PC-9 (cell line): ENCODE measurements around the gene SLC10A7. TPM values are rescaled to one million over a fixed set of nuclear protein-coding genes. Genes with fewer than 3 reads are reported as not detected.

Experiments used
- BruUV-seq: library from RNA; stranded (reverse); fragments of 400-500 nt; replicated peaks from 2 replicates; lab custom pipeline; 2021; lab: Mats Ljungman, UMichigan
- CTCF ChIA-PET: fragments of 300-600 bp; sonication (Branson Sonifier 250); formaldehyde crosslinking; loops from one replicate; lab custom pipeline; 2022; ENCODE audit warnings: antibody characterized with exemption; lab: Charles Lee
- POLR2A ChIA-PET: fragments of 300-600 bp; sonication (Branson Sonifier 250); formaldehyde crosslinking; loops from one replicate; lab custom pipeline; 2022; ENCODE audit warnings: antibody characterized with exemption; ENCODE audit not compliant: unreplicated experiment; lab: Charles Lee
- DNase-seq, 2 experiments: peaks; one replicate each; pipeline versions ENCODE4 v3.0.0 to v3.0.0-alpha.2; 2015 to 2022; ENCODE audit warnings: mixed read lengths in 1 of 2
- H2AFZ ChIP-seq: fragments of 200-600 bp; sonication (generic); 2 replicates; pipeline ENCODE4 v1.8.1; 2017; ENCODE audit warnings: antibody characterized with exemption
- H3F3A ChIP-seq: fragments of 200-600 bp; sonication (generic); 2 replicates; pipeline ENCODE4 v1.8.1; 2017; ENCODE audit warnings: antibody characterized with exemption, mild to moderate bottlenecking, low read depth; ENCODE audit not compliant: insufficient read depth
- H3K27ac ChIP-seq: fragments of 200-600 bp; sonication (generic); 2 replicates; pipeline ENCODE4 v1.6.1; 2016; ENCODE audit warnings: mixed run types
- H3K27me3 ChIP-seq: fragments of 200-600 bp; sonication (generic); 2 replicates; pipeline ENCODE4 v1.6.1; 2016; ENCODE audit warnings: low read depth, mixed run types; ENCODE audit not compliant: insufficient read depth
- H3K36me3 ChIP-seq: fragments of 200-600 bp; sonication (generic); 2 replicates; pipeline ENCODE4 v1.6.1; 2016; ENCODE audit warnings: low read depth, mixed run types
- H3K4me1 ChIP-seq: fragments of 200-600 bp; sonication (generic); replicated peaks from 2 replicates; pipeline ENCODE4 v1.6.1; 2016; ENCODE audit warnings: mixed run types; ENCODE audit not compliant: insufficient read depth
- H3K4me2 ChIP-seq: fragments of 200-600 bp; sonication (generic); 2 replicates; pipeline ENCODE4 v1.6.1; 2017; ENCODE audit warnings: mixed run types
- H3K4me3 ChIP-seq: fragments of 200-600 bp; sonication (generic); 2 replicates; pipeline ENCODE4 v1.6.1; 2016; ENCODE audit warnings: mixed run types
- H3K79me2 ChIP-seq: fragments of 200-600 bp; sonication (generic); 2 replicates; pipeline ENCODE4 v1.6.1; 2017; ENCODE audit warnings: low read depth, mixed run types
- H3K9me2 ChIP-seq: fragments of 200-600 bp; sonication (generic); 2 replicates; pipeline ENCODE4 v1.8.1; 2017; ENCODE audit warnings: mild to moderate bottlenecking; ENCODE audit not compliant: insufficient read depth
- H3K9me3 ChIP-seq: fragments of 200-600 bp; sonication (generic); 2 replicates; pipeline ENCODE4 v1.8.1; 2016; ENCODE audit warnings: low read depth; ENCODE audit not compliant: insufficient read depth
- H4K20me1 ChIP-seq: fragments of 200-600 bp; sonication (generic); 2 replicates; pipeline ENCODE4 v1.8.1; 2017; ENCODE audit not compliant: insufficient read depth
- EZH2 ChIP-seq: fragments of 200-600 bp; sonication (generic); IDR thresholded peaks from 2 replicates; pipeline ENCODE4 v1.8.0; 2017; ENCODE audit warnings: antibody characterized with exemption, low read depth
- intact Hi-C: fragments of 100-400 bp; cut with micrococcal nuclease; formaldehyde crosslinking; loops from one replicate; pipeline ENCODE4 v1.10.0; 2022; ENCODE audit not compliant: unreplicated experiment
- total RNA-seq: library from RNA; stranded (reverse); gene quantifications from 2 replicates; pipeline ENCODE4 v1.2.3, GENCODE V29; 2021
- TF ChIP-seq, protein P1 (sequence below): fragments of 200-600 bp; sonication (generic); conservative IDR thresholded peaks from 2 replicates; pipeline ENCODE4 v1.6.1; 2017; ENCODE audit warnings: mixed run types, antibody characterized with exemption, mild to moderate bottlenecking, moderate library complexity

SLC10A7 gene
- total RNA-seq, 1 experiment from 2014 or later = 11.4 TPM

DNA sequence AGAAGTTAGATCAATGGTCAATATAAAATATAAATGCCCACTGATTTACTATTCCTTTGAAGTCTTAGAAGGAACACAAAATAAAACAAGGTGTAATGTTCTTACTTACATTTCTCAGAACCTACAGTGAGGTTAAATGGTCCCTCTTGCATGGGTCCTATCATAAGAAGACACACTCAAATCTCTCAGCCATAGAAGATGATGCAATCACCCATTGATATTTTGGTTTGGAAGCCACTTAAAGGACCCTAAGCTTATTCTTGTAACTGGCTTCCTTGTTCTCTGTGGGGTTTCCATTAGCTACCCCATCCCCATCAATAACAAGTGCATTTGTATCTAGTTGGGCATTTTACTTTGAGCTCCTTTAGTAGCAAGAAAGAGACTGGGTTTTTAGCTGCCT lies 292.3 kb downstream of the SLC10A7 start:
- ChIA-PET POLR2A (no interaction called here), CTCF (no interaction called here)
- Histone ChIP-seq H3K9me3 (no peaks in the 10 kb centered on the region), H3K9me2 (no peaks in the 10 kb centered on the region), H3K27ac (no peak overlapping the region), H2AFZ (no peak overlapping the region), H3K4me3 (no peak overlapping the region), H3K4me2 (no peak overlapping the region), H3K36me3 (no peaks in the 10 kb centered on the region), H4K20me1 (no peaks in the 10 kb centered on the region), H3K4me1 (no peaks in the 10 kb centered on the region), H3F3A (no peaks in the 10 kb centered on the region), H3K27me3 (no peaks in the 10 kb centered on the region), H3K79me2 (no peaks in the 10 kb centered on the region)
- TF ChIP-seq, protein P1, sequence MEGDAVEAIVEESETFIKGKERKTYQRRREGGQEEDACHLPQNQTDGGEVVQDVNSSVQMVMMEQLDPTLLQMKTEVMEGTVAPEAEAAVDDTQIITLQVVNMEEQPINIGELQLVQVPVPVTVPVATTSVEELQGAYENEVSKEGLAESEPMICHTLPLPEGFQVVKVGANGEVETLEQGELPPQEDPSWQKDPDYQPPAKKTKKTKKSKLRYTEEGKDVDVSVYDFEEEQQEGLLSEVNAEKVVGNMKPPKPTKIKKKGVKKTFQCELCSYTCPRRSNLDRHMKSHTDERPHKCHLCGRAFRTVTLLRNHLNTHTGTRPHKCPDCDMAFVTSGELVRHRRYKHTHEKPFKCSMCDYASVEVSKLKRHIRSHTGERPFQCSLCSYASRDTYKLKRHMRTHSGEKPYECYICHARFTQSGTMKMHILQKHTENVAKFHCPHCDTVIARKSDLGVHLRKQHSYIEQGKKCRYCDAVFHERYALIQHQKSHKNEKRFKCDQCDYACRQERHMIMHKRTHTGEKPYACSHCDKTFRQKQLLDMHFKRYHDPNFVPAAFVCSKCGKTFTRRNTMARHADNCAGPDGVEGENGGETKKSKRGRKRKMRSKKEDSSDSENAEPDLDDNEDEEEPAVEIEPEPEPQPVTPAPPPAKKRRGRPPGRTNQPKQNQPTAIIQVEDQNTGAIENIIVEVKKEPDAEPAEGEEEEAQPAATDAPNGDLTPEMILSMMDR = no peak
- TF ChIP-seq EZH2 = no peak
- intact Hi-C loops = no loop called here
- no TSS peak for BruUV-seq
- DNase-seq = no peak

DNA sequence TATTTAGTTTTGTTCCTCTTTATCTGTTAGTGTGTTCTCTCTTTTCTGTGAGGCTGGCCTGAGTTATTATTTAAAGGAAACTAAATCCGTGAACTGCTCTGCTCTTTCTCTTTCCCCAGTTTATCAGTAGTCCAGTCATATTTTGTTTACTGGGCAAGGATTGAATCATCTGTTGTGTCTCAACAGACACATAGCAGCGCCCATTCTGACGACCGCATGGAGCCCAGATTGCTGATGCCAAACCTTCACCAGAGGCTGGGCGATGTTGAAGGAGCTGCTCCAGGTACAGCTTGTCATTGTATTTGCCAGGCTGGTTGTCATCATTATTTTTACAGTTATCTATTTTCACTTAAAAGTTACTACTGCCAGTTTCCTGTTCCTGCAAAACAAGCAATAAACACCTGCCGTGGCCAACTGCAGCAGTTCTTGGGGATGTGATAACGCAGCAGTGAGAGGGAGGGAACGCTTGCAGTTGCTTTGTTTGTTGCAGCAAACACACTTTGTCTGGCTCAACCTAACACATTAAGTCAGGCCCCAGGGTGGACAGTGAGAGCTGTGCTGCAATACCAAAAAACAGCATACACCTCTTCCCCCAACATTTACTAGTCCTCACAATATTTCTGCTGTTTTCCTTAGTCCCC lies 297.3 kb downstream of the SLC10A7 start:
- H2AFZ ChIP-seq = no peak overlapping the region
- H3K9me3 ChIP-seq = no peaks in the 10 kb centered on the region
- DNase-seq = no peak
- no peaks in the 10 kb centered on the region for H3K79me2 ChIP-seq
- ChIA-PET POLR2A (no interaction called here), CTCF (no interaction called here)
- H3K27ac ChIP-seq = no peak overlapping the region
- H3F3A ChIP-seq = no peaks in the 10 kb centered on the region
- H3K27me3 ChIP-seq = no peaks in the 10 kb centered on the region
- no peaks in the 10 kb centered on the region for H4K20me1 ChIP-seq
- H3K4me2 ChIP-seq = no peak overlapping the region
- H3K36me3 ChIP-seq = no peaks in the 10 kb centered on the region
- H3K4me1 ChIP-seq = no peaks in the 10 kb centered on the region; the same call in 1 of the 2 replicates
- TF ChIP-seq EZH2 = no peak
- TF ChIP-seq, protein P1 = no peak
- H3K4me3 ChIP-seq = no peak overlapping the region
- intact Hi-C loops = no loop called here
- no peaks in the 10 kb centered on the region for H3K9me2 ChIP-seq
- no TSS peak for BruUV-seq

DNA sequence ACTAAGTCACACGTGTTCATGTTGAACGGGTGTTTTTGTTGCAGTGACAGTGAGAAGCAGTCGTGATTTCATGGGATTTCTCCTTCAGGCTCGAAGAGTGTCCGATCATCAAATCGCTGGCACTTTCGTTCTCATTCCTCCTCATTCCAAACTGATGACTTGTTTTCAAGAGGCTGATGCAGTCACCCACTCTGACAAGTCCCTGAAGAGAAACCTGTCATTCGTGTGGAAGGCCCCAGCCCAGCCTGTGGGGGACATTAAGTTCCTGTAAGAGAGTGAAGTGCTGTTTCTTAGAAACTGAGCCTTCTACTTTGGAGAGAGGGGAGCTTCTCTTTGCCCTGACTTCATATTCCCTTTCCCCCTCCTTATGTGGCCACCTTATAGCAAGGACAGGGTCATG lies 299.4 kb downstream of the SLC10A7 start:
- BruUV-seq = no TSS peak
- Histone ChIP-seq H3K27me3 (no peaks in the 10 kb centered on the region), H3K36me3 (no peaks in the 10 kb centered on the region), H3K79me2 (no peaks in the 10 kb centered on the region), H3F3A (no peaks in the 10 kb centered on the region), H4K20me1 (no peaks in the 10 kb centered on the region), H2AFZ (peak overlapping the region; percentile 73), H3K9me2 (no peaks in the 10 kb centered on the region), H3K4me2 (peak overlapping the region; percentile 83), H3K4me1 (no peaks in the 10 kb centered on the region; the same call in 1 of the 2 replicates), H3K4me3 (peak overlapping the region; percentile 57; the same call in 1 of the 2 replicates), H3K27ac (peak overlapping the region; percentile 47), H3K9me3 (no peaks in the 10 kb centered on the region)
- intact Hi-C loops = no loop called here
- TF ChIP-seq, protein P1 = no peak
- TF ChIP-seq EZH2 = no peak
- CTCF ChIA-PET = no interaction called here
- POLR2A ChIA-PET = no interaction called here
- peak; percentile 44 to 76 for DNase-seq
